Right kidney (tissue), 9 donors: ENCODE results near the gene SIK3.
A peak's percentile ranks its signal among the peaks of the same experiment; 100 is the strongest.
"Not testable (repeated sequence)": the region's sequence is repeated elsewhere in the genome, so short reads cannot be mapped to it uniquely, and the experiment has no call there.

Source experiments
- DNase-seq: peaks from one replicate; pipeline ENCODE4 v3.0.0-alpha.2; 2016
- long read RNA-seq, 8 donors: transcript quantifications; one replicate each; lab custom pipeline, GENCODE V29; 2026

SIK3 gene
- long read RNA-seq, donor 1, partial matches to known transcripts, result 8 of 8 reads
- long read RNA-seq, donor 1, other reads (novel, unspliced or antisense), result 0 of 8 reads
- long read RNA-seq, donor 2, result 0 reads
- long read RNA-seq, donor 3, partial matches to known transcripts, result 0 of 3 reads
- long read RNA-seq, donor 3, other reads (novel, unspliced or antisense), result 0 of 3 reads
- long read RNA-seq, donor 4, partial matches to known transcripts, result 31 of 32 reads
- long read RNA-seq, donor 4, other reads (novel, unspliced or antisense), result 0 of 32 reads
- long read RNA-seq, donor 5, result 0 reads
- long read RNA-seq, donor 6, partial matches to known transcripts, result 9 of 11 reads
- long read RNA-seq, donor 6, other reads (novel, unspliced or antisense), result 0 of 11 reads
- long read RNA-seq, donor 7, partial matches to known transcripts, result 13 of 14 reads
- long read RNA-seq, donor 7, other reads (novel, unspliced or antisense), result 0 of 14 reads
- long read RNA-seq, donor 8, partial matches to known transcripts, result 8 of 8 reads
- long read RNA-seq, donor 8, other reads (novel, unspliced or antisense), result 0 of 8 reads

- peak; percentile 84 for DNase-seq
These were observed at the start of gene SIK3 for GRCh38 chr11:117098269-117099232. Gene SIK3, minus strand, starts transcription at chr11:117098428. Its CDS starts 13 bp downstream, at chr11:117098415.

- DNase-seq, result no peak
These were observed 48.3 kb upstream of the SIK3 start for GRCh38 chr11:117146521-117146920.

- DNase-seq, result no peak
These were observed 47.1 kb upstream of the SIK3 start for GRCh38 chr11:117145393-117145761.

- peak; percentile 92 for DNase-seq
These were observed 46.5 kb upstream of the SIK3 start for GRCh38 chr11:117144477-117145392.

GRCh38 chr11:117143871-117144476 lies 45.7 kb upstream of the SIK3 start, which contains the start of gene PAFAH1B2:
Gene PAFAH1B2, plus strand, starts transcription at chr11:117144287. Its CDS starts 8,161 bp downstream, at chr11:117152448.
- DNase-seq, result peak; percentile 98

GRCh38 chr11:117143390-117143789 lies 45.2 kb upstream of the SIK3 start:
- DNase-seq, result no peak

- DNase-seq, result not testable (repeated sequence)
These were observed 39.2 kb upstream of the SIK3 start for GRCh38 chr11:117137223-117138086.

GRCh38 chr11:117134979-117135378 lies 36.8 kb upstream of the SIK3 start:
- DNase-seq, result not testable (repeated sequence)

- no peak for DNase-seq
These were observed 36.2 kb upstream of the SIK3 start for GRCh38 chr11:117134431-117134830.

- DNase-seq, result no peak
These were observed 32.7 kb upstream of the SIK3 start for GRCh38 chr11:117130879-117131278.

- not testable (repeated sequence) for DNase-seq
These were observed 32.2 kb upstream of the SIK3 start for GRCh38 chr11:117130396-117130795.

GRCh38 chr11:117128289-117128688 lies 30.1 kb upstream of the SIK3 start:
- no peak for DNase-seq

- DNase-seq, result no peak
These were observed 29.1 kb upstream of the SIK3 start for GRCh38 chr11:117127171-117127901.

- no peak for DNase-seq
These were observed 28.2 kb upstream of the SIK3 start for GRCh38 chr11:117126223-117126965.

GRCh38 chr11:117122556-117122955 lies 24.3 kb upstream of the SIK3 start:
- no peak for DNase-seq

GRCh38 chr11:117121176-117121575 lies 22.9 kb upstream of the SIK3 start:
- no peak for DNase-seq

GRCh38 chr11:117117681-117118080 lies 19.5 kb upstream of the SIK3 start:
- no peak for DNase-seq

- DNase-seq, result not testable (repeated sequence)
These were observed 14.7 kb upstream of the SIK3 start for GRCh38 chr11:117112939-117113338.

- DNase-seq, result not testable (repeated sequence)
These were observed 14.3 kb upstream of the SIK3 start for GRCh38 chr11:117112497-117112896.
